Midbrain (tissue), 1 donor: Measurements from ENCODE around the gene KCNE3.
"Not testable (repeated sequence)": the region's sequence is repeated elsewhere in the genome, so short reads cannot be mapped to it uniquely, and the experiment has no call there.

Experiments
- DNase-seq: peaks from one replicate; lab custom pipeline; 2025; lab: John Stamatoyannopoulos, UW

Gene KCNE3

DNA sequence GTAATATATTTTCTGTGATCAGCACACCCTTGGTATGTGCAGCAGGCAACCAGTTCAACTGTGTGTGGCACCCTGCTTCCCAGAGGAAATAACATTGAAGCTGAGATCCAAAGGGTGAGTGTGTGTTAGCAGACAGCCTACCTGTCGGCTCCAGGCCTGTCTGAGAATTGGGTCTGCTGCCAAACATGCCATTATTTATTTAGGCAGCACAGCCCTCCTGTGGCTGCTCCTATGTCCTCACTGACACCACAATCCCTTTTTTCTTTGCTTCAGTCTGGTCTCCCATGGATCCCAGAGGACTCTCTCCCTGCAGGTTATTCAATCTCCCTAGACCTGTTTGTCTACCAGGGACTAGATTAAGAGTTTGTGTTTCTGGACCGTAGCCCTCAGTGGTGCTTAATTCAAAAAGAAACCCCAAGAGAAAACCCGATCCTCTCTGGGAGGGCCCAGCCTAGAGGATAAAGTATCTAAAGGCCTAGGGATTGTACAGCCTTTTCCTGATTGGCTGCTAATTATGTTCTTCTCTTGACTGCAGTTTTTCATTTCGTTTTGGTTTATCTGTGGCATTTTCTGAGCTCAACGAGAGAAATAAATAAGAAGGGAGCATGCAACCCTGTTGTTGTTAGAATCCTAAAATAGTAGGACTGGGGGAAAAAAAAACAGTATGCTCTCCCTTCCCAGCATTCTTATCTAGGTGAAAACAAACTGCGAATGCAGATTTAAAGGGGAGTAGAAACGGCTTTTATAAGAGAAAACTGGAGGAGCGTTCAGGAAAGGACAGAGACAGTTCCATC is 24.1 kb downstream of the KCNE3 start:
- DNase-seq, result no peak

DNA sequence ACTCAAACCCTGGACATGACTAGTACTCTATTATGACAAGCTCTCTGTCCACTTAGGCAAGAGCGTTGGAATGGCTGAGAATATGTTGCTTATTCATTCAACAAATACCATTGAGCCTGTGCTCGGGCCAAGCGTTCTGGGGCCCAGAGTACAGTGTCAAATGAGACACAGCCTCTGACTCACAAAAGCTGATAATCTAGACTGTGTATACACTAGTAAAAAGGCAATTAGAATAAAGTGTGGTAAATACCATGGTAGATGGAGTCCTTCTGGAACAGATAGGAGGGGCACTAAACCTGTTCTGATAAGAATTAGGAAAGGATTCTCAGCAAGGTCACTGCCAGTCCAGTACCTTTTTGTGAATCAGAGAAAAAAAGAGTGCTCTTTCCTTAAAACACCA is 24.7 kb downstream of the KCNE3 start:
- DNase-seq, result no peak

DNA sequence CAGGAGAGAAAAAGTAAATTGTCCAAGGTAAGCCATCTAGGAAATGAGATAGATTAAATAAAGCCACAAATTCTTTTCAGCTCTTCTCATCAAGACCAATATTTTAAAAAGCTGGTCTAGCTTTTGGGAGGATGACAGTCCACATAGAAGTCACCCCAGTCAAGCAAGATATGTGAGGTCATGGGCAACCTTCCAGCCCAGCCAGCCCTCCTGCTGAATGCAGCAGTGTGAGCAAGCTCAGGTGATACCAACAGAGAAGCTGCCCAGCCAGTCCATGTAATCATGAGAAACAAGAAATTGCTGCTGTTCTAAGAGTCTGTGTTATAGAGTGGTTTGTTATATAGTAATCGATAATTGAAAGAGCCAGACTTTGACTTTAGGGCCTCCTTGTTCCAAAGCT is 28.7 kb downstream of the KCNE3 start:
- DNase-seq, result no peak

DNA sequence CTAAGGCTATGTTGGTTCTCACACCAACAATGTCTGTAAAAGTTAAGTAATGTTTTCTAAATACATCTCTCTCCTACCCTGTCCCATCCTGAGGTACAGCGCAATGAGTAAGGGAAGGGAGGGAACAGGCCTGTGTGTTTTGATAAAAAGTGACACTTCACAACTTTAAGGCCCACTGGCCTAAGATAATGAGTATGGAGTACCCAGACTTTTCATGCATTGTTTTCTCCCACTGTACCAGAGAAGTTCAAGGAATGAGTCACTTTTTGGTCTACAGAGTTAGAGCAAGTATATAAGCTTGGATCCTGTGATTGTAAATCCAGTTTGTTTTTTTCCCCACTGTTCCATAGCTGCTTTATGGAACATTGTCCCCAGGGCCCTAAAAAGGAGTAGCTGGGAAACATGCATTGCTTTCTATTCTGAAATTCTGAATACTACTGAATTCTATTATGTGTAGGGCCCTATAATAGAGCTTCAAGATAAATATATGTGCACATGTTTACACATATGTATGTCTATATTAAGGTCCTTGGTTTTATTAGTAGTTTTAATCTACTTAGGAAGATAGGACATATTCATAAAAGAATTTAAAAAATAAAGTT is 29.8 kb downstream of the KCNE3 start:
- DNase-seq, result no peak

DNA sequence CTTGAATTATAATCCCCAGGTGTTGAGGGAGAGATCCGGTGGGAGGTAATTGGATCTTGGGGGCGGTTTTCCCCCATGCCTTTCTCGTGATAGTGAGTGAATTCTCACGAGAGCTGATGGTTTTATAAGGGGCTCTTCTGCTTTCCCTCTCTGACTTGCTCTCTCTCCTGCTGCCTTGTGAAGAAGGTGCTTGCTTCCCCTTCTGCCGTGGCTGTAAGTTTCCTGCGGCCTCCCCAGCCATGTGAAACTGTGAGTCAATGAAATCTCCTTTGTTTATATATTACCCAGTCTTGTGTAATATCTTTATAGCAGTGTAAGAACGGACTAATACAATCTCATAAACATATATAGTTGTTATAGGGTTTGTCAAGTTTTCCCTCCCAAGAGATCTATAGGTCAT is 32.8 kb downstream of the KCNE3 start:
- DNase-seq, result no peak

DNA sequence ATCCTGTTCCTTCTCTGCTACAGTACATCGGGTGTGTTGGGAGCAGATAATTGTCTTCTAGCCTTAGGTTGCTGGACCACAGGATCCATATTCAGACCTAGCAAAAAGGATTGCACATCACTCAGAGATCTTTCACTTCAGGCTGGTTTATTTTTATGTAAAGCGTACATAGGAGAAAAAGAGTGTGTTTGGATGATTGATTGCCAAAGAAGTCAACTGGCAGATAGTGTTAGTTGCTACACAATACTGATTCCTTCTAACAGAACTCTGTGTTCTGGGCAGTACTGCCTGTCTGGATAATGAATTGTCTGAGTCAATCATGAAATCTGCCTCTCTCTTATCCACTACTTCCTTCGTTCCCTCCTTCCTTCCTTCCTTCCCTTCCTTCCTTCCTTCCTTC is 38.1 kb downstream of the KCNE3 start:
- DNase-seq, result no peak

DNA sequence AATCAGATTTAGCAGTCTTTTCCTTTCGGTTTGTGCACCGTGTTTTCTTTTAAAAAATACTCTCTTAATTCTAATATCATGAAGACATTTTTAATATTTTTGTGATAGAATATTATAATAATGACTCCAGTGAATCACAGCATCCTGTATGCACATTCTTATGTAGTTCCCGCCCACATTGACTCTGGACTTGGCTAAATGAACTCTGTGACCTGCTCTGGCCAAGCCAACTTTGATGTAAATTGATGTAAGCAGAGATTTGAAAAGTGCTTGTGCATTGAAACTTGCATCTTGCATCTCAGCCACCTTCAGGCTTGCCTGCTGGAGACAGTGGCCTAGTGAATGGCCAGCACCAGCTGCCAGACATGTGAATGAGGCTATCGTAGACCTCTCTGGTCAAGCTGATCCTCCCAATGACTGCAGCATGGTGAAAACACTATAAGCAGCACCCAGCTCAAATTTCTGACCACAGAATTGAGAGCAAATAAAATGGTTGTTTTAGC is 39.9 kb downstream of the KCNE3 start:
- DNase-seq, result no peak

DNA sequence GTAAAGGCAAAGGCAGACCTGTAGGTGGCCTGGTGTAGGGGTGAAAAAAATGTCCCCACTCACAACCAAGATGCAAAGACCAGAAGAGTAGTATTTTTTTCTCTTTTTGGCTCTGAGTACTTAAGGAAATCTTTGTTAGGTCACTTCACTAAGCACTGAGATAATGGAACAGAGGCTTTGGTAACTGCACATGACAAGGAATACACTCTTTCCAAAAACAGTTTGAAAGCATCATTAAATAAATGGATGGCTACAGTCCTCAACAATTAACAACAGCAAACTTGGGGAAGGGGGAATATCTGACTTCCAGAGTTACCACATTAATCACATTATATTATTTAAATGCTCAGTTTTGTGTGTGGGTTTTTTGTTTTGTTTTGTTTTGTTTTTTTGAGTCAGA is 42.2 kb downstream of the KCNE3 start:
- DNase-seq, result no peak

DNA sequence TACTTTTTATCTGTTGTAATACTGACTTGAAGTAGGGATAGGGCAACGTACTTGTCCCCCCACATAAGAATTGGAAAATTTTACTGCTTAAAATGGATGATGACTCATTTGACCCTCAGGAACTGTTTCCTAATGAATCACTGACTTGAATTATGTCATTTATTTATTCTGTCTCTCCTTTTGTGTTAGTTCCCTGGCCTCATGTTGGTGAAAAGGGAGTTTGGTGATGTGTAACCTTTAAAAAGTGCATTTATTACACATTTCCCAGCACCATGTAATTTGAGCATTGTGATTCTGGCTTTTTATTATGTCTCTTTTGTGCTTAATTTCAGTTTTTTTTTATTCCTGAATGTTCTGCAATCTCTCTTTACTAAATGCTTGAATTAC is 48.8 kb downstream of the KCNE3 start:
- no peak for DNase-seq

DNA sequence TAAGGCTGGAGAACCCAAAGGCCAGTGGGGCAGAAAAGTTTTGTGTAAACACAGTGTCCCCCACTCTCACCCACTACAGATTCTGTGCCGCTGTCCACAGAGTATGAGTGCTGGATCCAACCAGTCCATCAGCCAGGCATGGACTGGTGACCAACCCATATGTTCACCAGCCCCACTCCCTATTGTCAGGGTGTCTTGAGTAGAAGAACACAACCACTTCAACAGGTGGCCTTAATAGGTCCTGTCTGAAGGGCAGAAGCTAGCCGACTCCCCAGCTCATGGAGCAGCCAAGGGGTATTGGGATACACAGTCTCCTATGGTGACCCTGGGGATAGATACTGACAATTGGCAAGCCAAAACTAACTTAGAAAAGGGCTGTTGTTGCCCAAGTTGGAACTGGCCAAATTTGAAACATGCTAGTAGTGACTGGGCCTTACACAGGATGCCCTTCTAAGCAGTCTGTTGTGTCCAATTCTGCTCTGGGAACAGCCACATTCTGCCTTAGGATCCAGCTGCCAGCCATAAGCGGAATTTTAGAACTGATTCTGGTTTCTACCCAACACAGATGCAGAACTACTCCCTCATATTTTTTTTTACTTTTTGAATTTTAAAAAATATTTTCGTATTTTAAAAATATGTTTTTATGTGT is 49.4 kb downstream of the KCNE3 start:
- no peak for DNase-seq

DNA sequence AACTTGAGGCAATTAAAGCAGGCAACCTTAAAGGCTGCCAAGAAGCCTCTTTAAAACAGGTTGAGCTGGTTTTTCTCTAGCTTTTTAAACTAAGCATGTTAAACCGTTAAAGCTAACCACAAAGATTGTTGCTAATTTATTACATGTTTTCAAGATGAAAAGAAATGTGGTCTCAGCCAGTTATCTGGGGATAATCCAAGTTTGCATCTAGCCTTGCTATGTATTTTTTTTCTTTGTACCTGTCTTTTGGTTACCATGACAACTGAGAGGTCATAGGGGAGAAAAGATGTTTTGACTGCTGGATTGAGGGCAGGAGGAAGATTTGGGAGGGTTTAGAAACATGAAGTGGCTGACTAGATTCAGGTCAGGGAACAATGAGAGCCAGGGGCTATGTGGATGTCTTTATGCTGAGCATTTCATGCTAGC is 50.0 kb downstream of the KCNE3 start:
- no peak for DNase-seq

DNA sequence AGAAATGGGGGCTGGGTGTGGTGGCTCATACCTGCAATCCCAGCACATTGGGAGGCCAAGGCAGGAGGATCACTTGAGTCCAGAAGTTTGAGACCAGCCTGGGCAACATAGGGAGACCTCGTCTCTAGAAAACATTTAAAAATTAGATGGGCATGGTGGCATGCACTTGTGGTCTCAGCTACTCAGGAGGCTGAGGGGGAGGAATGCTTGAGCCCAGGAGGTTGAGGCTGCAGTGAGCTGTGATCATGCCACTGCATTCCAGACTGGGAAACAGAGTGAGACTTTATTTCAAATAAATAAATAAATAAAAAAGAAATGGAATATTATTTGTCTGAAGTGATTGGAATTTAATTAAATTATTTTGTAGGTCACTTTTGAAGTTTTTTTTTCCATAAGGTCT is 50.4 kb downstream of the KCNE3 start:
- not testable (repeated sequence) for DNase-seq

DNA sequence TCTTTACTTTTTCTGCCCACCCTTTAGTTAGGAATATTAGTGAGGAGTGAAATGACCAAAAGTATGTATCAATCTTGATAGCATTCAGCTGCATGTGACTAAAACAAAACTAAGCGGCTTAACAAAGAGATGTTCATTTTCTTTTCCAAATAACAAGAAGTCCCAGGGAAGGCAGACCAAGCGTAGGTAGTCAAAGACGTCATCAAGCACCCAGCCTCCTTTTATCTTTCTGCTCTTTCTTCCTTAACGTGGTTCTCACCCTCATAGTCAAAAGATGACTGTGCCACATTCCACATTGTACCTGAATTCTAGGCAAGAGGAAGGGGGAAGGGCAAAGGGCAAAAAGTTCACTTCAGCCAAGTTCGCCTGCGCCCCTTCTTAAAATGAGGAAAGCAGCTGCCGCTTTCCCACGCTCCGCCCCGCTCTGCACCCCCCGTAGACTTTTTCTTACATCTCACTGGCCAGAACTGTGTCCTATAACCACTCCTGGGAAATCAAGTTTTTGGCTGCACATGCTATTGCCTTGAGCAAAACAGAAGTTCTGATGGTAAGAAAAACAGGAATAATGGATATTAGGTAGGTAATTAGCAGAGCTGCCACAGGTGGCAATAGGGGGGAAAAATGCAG is 54.5 kb downstream of the KCNE3 start:
- DNase-seq, result no peak

DNA sequence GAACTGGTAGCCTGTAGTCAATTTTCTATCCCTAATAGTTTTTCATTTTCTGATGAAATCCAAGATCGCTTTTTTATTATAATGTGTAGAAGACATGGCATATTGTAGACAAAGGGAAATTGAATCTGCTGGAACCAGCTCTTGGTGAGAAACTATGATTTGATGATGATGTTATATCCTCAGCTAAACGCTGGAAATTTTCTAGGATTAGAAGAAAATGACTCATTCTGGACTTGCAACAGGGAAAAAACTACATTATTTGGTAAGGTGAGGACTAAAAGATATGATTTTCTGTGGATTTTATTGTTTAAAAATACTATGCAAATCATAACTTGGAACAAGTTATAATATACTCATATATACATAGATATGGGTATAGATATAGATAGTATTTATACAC is 55.0 kb downstream of the KCNE3 start:
- no peak for DNase-seq

DNA sequence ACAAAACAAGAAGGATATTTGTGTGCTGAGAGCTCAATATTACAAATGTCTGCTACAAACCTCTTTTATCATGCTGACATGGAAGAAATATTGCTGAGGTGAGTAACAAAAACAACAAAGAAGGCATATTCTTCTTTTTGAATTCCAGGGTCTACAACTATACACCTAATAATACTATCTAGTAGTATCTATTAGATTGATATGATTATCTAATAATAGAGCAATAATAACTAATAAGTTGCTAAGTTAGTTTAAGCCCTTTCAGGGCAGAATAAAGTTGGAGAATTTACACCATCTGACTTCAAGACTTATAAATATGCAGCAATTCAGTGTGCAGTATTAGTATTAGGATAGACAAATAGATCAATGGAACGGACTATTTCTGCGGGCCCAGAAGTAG is 57.7 kb downstream of the KCNE3 start:
- DNase-seq, result no peak
